IMR-90 (cell line): ENCODE measurements around the gene FAM110A. TPM values are rescaled to one million over a fixed set of nuclear protein-coding genes. Genes with fewer than 3 reads are reported as not detected.
A peak's percentile ranks its signal among the peaks of the same experiment; 100 is the strongest.

ENCODE experiments used
- ATAC-seq: fragments of 200-7000 bp; cut with Tn5 transposase; 2 replicates; pipeline ENCODE4 v1.9.1; 2020; ENCODE audit warnings: low read depth, mild to moderate bottlenecking, moderate library complexity
- BruUV-seq: library from RNA; stranded (reverse); fragments of 400-500 nt; replicated peaks from 2 replicates; lab custom pipeline; 2021; lab: Mats Ljungman, UMichigan
- CTCF ChIA-PET: fragments of 300-600 bp; formaldehyde crosslinking; extraction: SDS; loops from one replicate; lab custom pipeline; 2021; ENCODE audit warnings: antibody characterized with exemption; lab: Yijun Ruan, JAX
- POLR2A ChIA-PET: fragments of 300-600 bp; sonication (Branson Sonifier 250); formaldehyde crosslinking; loops from one replicate; lab custom pipeline; 2022; ENCODE audit warnings: antibody characterized with exemption; ENCODE audit not compliant: unreplicated experiment; lab: Charles Lee
- DNase-seq: peaks from one replicate; pipeline ENCODE4 v3.0.0; 2013
- H2AFZ ChIP-seq: replicated peaks from 2 replicates; pipeline ENCODE3; 2013; ENCODE audit warnings: low read length, mild to moderate bottlenecking; ENCODE audit not compliant: poor library complexity
- H2AK5ac ChIP-seq: 2 replicates; pipeline ENCODE4 v1.6.1; 2013; ENCODE audit warnings: low read depth, low read length, inconsistent platforms
- H2AK9ac ChIP-seq: replicated peaks from 2 replicates; pipeline ENCODE3; 2013; ENCODE audit warnings: mild to moderate bottlenecking, low read depth, low read length, moderate library complexity; ENCODE audit not compliant: poor library complexity
- H2BK120ac ChIP-seq: 2 replicates; pipeline ENCODE4 v1.6.1; 2013; ENCODE audit warnings: low read depth, low read length, inconsistent platforms
- H2BK15ac ChIP-seq: 3 replicates; pipeline ENCODE4 v1.6.1; 2013; ENCODE audit warnings: low read depth, low read length, inconsistent platforms
- H2BK20ac ChIP-seq: 2 replicates; pipeline ENCODE4 v1.6.1; 2013; ENCODE audit warnings: low read depth, mild to moderate bottlenecking, inconsistent platforms, low read length, moderate library complexity
- H2BK5ac ChIP-seq: 2 replicates; pipeline ENCODE4 v1.6.1; 2013; ENCODE audit warnings: mild to moderate bottlenecking, low read depth, low read length, inconsistent platforms; ENCODE audit not compliant: poor library complexity, severe bottlenecking
- H3K14ac ChIP-seq: replicated peaks from 2 replicates; pipeline ENCODE4 v1.6.1; 2013; ENCODE audit warnings: low read depth, low read length, inconsistent platforms
- H3K18ac ChIP-seq: 2 replicates; pipeline ENCODE4 v1.6.1; 2013; ENCODE audit warnings: low read depth, low read length, control low read depth
- H3K23ac ChIP-seq: 2 replicates; pipeline ENCODE4 v1.6.1; 2013; ENCODE audit warnings: low read depth, low read length, inconsistent platforms
- H3K27ac ChIP-seq: 2 replicates; pipeline ENCODE4 v1.5.1; 2013; ENCODE audit warnings: mild to moderate bottlenecking, control low read depth, low read length; ENCODE audit not compliant: insufficient read depth
- H3K27me3 ChIP-seq: 2 replicates; pipeline ENCODE4 v1.6.1; 2013; ENCODE audit warnings: low read length; ENCODE audit not compliant: control insufficient read depth, insufficient read depth
- H3K36me3 ChIP-seq: 2 replicates; pipeline ENCODE4 v1.6.1; 2013; ENCODE audit warnings: low read length, mixed read lengths; ENCODE audit not compliant: control insufficient read depth, insufficient read depth
- H3K4ac ChIP-seq: 2 replicates; pipeline ENCODE4 v1.6.1; 2013; ENCODE audit warnings: low read depth, low read length, inconsistent platforms
- H3K4me1 ChIP-seq: 2 replicates; pipeline ENCODE4 v1.6.1; 2013; ENCODE audit warnings: low read length, mixed read lengths; ENCODE audit not compliant: control insufficient read depth, insufficient read depth
- H3K4me2 ChIP-seq: 2 replicates; pipeline ENCODE4 v1.6.1; 2013; ENCODE audit warnings: low read depth, mild to moderate bottlenecking, control low read depth, low read length, moderate library complexity
- H3K4me3 ChIP-seq: 2 replicates; pipeline ENCODE4 v1.5.1; 2013; ENCODE audit warnings: low read depth, mild to moderate bottlenecking, control low read depth, low read length, moderate library complexity; ENCODE audit not compliant: insufficient read depth
- H3K56ac ChIP-seq: 2 replicates; pipeline ENCODE4 v1.6.1; 2013; ENCODE audit warnings: low read length, inconsistent platforms; ENCODE audit not compliant: insufficient read depth; ENCODE audit errors: extremely low read depth
- H3K79me1 ChIP-seq, 2 experiments: 2 replicates each; pipeline ENCODE4 v1.6.1; 2013; ENCODE audit warnings: low read length in 2 of 2, inconsistent platforms in 1 of 2, low read depth in 1 of 2
- H3K9ac ChIP-seq: 2 replicates; pipeline ENCODE4 v1.6.1; 2013; ENCODE audit warnings: low read depth, low read length, control low read depth
- H3K9me1 ChIP-seq: 2 replicates; pipeline ENCODE4 v1.6.1; 2013; ENCODE audit warnings: low read length, inconsistent platforms; ENCODE audit not compliant: insufficient read depth
- H3K9me3 ChIP-seq: 2 replicates; pipeline ENCODE4 v1.6.1; 2013; ENCODE audit warnings: low read length; ENCODE audit not compliant: control insufficient read depth, insufficient read depth
- H4K20me1 ChIP-seq: 2 replicates; pipeline ENCODE4 v1.6.1; 2013; ENCODE audit warnings: low read length, inconsistent platforms; ENCODE audit not compliant: insufficient read depth
- H4K5ac ChIP-seq: 2 replicates; pipeline ENCODE4 v1.6.1; 2013; ENCODE audit warnings: mild to moderate bottlenecking, low read depth, low read length, control low read depth
- H4K8ac ChIP-seq, 2 experiments: 2 replicates each; pipeline ENCODE4 v1.6.1; 2013; ENCODE audit warnings: low read depth in 2 of 2, low read length in 2 of 2, control low read depth in 1 of 2, inconsistent platforms in 1 of 2
- H4K91ac ChIP-seq: 2 replicates; pipeline ENCODE4 v1.6.1; 2013; ENCODE audit warnings: low read depth, low read length, inconsistent platforms; ENCODE audit not compliant: insufficient read depth
- CEBPB ChIP-seq: IDR thresholded peaks from 2 replicates; pipeline ENCODE4 v1.6.1; 2012; ENCODE audit warnings: low read depth, low read length, improper control_type of control experiment
- FOS ChIP-seq: fragments of 150-350 bp; IDR thresholded peaks from 2 replicates; pipeline ENCODE4 v1.6.1; 2016; ENCODE audit warnings: low read depth, low read length
- MAFK ChIP-seq: IDR thresholded peaks from 2 replicates; pipeline ENCODE4 v1.6.1; 2012; ENCODE audit warnings: low read depth, low read length, improper control_type of control experiment
- MAZ ChIP-seq: IDR thresholded peaks from 2 replicates; pipeline ENCODE4 v1.6.1; 2012; ENCODE audit warnings: low read depth, mild to moderate bottlenecking, low read length, improper control_type of control experiment, moderate library complexity, borderline replicate concordance
- NFE2L2 ChIP-seq: fragments of 150-350 bp; IDR thresholded peaks from 2 replicates; pipeline ENCODE4 v1.6.1; 2016; ENCODE audit warnings: low read depth, mild to moderate bottlenecking, low read length
- RCOR1 ChIP-seq: IDR thresholded peaks from 2 replicates; pipeline ENCODE4 v1.6.1; 2012; ENCODE audit warnings: mild to moderate bottlenecking, low read length, improper control_type of control experiment; ENCODE audit not compliant: insufficient replicate concordance
- RFX5 ChIP-seq: IDR thresholded peaks from 2 replicates; pipeline ENCODE4 v1.8.0; 2012; ENCODE audit warnings: low read depth, mild to moderate bottlenecking, low read length, moderate library complexity
- USF2 ChIP-seq: fragments of 150-350 bp; IDR thresholded peaks from 2 replicates; pipeline ENCODE4 v1.6.1; 2017; ENCODE audit warnings: mild to moderate bottlenecking, antibody characterized with exemption, low read length, low read depth
- WGBS, 2 experiments: methylation state at CpG; one replicate each; pipeline versions ENCODE4 v1.1.5 to v1.1.7; 2013; ENCODE audit warnings: missing lambda C conversion rate in 2 of 2; ENCODE audit not compliant: insufficient read length in 1 of 2; ENCODE audit errors: extremely low coverage in 2 of 2; 5-methylcytosine and 5-hydroxymethylcytosine counted together
- dilution Hi-C: fragments of 300-500 bp; cut with HindIII; formaldehyde crosslinking; loops from one replicate; pipeline ENCODE4 v1.14.3; 2018; ENCODE audit warnings: low sequenced_read_pairs; ENCODE audit not compliant: unreplicated experiment
- in situ Hi-C: fragments of 300-500 bp; cut with MboI; formaldehyde crosslinking; loops from 3 replicates; pipeline ENCODE4 v1.14.3; 2019; ENCODE audit warnings: low sequenced_read_pairs, inconsistent platforms, mixed read lengths
- intact Hi-C: fragments of 100-400 bp; cut with micrococcal nuclease; formaldehyde crosslinking; loops from 2 replicates; pipeline ENCODE4 v1.10.0; 2022
- polyA plus RNA-seq, 3 experiments: library from polyadenylated mRNA; depleted of rRNA; stranded (reverse); fragments of >200 nt; gene quantifications; 2 replicates each; pipeline ENCODE4 v1.2.3, GENCODE V29; 2012; ENCODE audit warnings: low replicate concordance in 1 of 3
- total RNA-seq: library from RNA; depleted of rRNA; stranded (reverse); fragments of >200 nt; gene quantifications from 2 replicates; pipeline ENCODE4 v1.2.3, GENCODE V29; 2012

The FAM110A gene
- total and polyA plus RNA-seq, 2 of the 4 experiments (the other 2 are of a cell fraction), result 0.36 to 3.6 TPM

GRCh38 chr20:840858-841567 is 7.5 kb downstream of the FAM110A start:
- dilution Hi-C loops, result no loop called here
- no TSS peak for BruUV-seq

More at GRCh38 chr20:840858-841567, 7.5 kb downstream of the FAM110A start:
- Histone ChIP-seq H3K27me3 (no peaks in the 10 kb centered on the region), H3K4me1 (peaks cover 5% of the 10 kb centered on the region), H4K5ac (peak overlapping the region; percentile 25; the same call in 1 of the 2 replicates), H2BK5ac (no peak overlapping the region), H4K20me1 (no peaks in the 10 kb centered on the region), H3K9ac (no peak overlapping the region), H3K4me2 (peak overlapping the region; percentile 58; the same call in 1 of the 2 replicates), H3K4ac (no peak overlapping the region), H3K14ac (no peak overlapping the region), H2AK9ac (no peak overlapping the region), H3K9me1 (peaks cover 7% of the 10 kb centered on the region; the same call in 1 of the 2 replicates), H3K27ac (no peak overlapping the region), H3K4me3 (peak overlapping the region; percentile 43), H3K36me3 (no peaks in the 10 kb centered on the region), H3K79me1 (peaks cover 15 to 43% of the 10 kb centered on the region in 2 experiments), H3K18ac (no peak overlapping the region; the same call in 1 of the 2 replicates), H2AK5ac (no peak overlapping the region), H3K56ac (no peak overlapping the region), H4K8ac (0 out of 4 replicates have a peak overlapping the region, but pooled peaks of 1 of the 2 experiments have one; percentile 63), H3K23ac (no peak overlapping the region), H2BK15ac (no peak overlapping the region), H2AFZ (peak overlapping the region; percentile 83), H3K9me3 (no peaks in the 10 kb centered on the region), H4K91ac (no peak overlapping the region), H2BK20ac (no peak overlapping the region), H2BK120ac (no peak overlapping the region)
- intact Hi-C loops (no loop called here), in situ Hi-C loops (no loop called here)
- WGBS, 2 experiments, result 37% methylated on average over 12 of the region's 59 CpGs; no CpG with 5 or more reads in 1 of the 2 experiments
- ATAC-seq (no peak), DNase-seq (no peak)
- no peak for TF ChIP-seq MAFK
- no peak for TF ChIP-seq NFE2L2
- TF ChIP-seq RFX5, result no peak
- peak; percentile 78 for TF ChIP-seq CEBPB
- no peak for TF ChIP-seq FOS
- no peak for TF ChIP-seq USF2
- TF ChIP-seq RCOR1, result no peak
- no peak for TF ChIP-seq MAZ
- ChIA-PET CTCF (no interaction called here), POLR2A (no interaction called here)
